Umbilical cord (tissue), 2 donors: Measurements from ENCODE around the gene SNX1. TPM values are rescaled to one million over a fixed set of nuclear protein-coding genes. Genes with fewer than 3 reads are reported as not detected.
A peak's percentile ranks its signal among the peaks of the same experiment; 100 is the strongest.

Source experiments
- DNase-seq: peaks from one replicate; pipeline ENCODE4 v3.0.0-alpha.2; 2015; ENCODE audit warnings: low spot score
- total RNA-seq: library from RNA; depleted of rRNA; stranded (reverse); fragments of >200 nt; gene quantifications from one replicate; pipeline ENCODE4 v1.2.3, GENCODE V29; 2014; ENCODE audit warnings: low replicate concordance; ENCODE audit not compliant: insufficient read depth

Gene SNX1
- total RNA-seq, 1 donor from 2014 or later = 45.0 TPM

DNA sequence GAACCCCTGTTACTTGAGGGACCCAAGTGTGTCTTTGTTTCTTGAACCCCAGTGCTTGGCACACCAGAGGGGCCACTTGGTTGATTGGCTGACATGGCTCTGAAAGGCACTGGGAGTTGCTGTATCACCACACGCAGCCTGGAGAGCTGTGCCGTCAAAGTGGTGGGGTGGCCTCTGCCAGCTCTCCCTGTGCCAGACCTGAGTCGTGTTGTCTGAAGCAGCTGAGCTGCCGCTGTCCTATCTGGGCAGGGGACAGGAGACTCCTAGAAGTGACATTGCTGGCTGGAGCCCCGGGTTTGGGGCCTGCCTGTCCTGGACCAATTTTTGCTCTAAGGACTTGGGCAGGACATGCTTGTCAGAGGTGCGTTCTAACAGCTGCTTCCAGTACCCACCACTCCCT is 50.3 kb downstream of the SNX1 start:
- no peak for DNase-seq

DNA sequence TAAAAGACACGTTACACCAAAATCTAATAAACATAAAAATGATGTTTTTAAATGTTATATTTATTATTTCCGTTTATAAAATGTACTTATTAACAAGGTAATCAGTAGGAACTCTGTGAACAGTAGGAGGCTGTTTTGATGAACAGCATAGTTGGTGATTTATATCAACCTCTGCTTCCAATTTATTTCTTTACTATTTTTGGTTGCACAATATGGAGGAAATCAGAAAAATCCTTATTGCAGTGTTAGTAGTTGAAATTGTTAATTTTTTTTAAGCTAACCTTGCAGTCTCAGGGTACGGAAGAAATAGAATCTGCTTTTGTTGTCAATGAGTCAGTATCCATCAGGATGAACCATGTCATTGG is 50.7 kb downstream of the SNX1 start:
- no peak for DNase-seq

DNA sequence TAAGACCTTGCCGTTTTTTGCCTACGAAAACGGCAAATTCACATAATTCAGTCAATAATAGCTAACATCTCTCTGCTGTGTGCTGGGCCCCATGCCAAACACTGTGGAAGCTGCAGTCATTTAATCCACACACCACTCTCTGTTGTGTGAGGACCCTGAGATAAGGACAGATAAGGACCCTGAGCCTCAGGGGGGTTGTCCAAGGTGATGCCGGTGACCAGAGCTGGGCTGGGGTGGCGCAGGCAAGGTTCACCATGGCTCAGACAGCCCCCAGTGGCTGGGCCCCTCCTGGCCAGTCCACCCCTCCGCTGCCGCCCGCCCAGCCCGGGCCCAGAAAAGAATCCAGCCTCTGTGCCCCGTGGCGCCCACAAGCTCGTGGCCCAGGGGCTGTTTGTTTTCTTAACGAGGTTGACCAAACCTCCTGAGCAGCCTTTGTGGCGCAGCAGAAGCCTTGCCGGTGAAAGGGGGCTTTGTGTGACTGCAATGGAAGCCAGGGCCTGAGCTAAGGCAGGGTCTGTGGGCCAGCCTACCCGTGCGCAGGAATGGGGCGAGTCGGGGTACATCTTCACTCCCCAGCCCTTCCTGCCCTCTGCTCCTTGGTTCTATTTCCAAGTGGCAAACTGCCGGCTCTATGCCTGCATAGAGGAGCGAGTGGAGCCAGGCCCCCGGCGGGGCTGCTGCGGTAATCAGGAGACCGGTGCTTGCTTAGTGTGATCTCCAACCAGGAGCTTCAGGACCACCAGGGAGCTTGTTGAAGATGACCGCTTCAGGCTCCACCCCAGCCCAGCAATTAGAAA is 51.3 kb downstream of the SNX1 start:
- no peak for DNase-seq

DNA sequence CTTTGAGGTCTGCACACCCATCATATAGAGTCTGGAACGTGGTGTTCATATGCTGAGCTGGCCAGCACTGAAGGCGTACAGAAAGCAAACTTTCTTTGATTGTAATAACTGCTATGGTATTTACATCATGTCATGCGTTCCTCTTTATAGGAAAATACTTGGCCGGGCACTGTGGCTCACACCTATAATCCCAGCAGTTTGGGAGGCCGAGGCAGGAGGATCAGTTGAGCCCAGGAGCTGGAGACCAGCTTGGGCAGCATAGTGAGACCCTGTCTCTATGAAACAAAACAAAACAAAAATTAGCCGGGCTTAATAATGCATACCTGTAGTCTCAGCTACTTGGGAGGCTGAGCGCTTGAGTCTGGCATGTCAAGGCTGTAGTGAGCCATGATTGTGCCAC is 52.4 kb downstream of the SNX1 start:
- no peak for DNase-seq

DNA sequence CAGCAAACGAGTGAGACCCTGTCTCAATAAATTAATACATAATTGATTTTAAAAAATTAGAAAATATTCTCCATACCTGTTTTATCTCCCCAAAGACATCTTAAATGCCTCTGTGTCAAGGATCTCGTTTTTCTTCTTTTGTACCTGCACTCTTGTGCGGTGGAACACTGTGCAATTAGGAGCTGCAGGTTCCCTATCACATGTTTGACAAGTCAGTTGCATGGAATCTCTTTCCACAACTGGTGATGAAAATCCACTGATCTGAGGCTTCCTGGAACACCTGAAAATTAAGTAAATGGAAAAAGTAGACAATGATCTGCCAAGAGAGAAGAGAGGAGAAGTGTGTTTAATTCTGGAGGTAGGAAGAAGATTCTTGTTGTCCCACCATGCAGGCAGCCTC is 52.8 kb downstream of the SNX1 start:
- DNase-seq = no peak

DNA sequence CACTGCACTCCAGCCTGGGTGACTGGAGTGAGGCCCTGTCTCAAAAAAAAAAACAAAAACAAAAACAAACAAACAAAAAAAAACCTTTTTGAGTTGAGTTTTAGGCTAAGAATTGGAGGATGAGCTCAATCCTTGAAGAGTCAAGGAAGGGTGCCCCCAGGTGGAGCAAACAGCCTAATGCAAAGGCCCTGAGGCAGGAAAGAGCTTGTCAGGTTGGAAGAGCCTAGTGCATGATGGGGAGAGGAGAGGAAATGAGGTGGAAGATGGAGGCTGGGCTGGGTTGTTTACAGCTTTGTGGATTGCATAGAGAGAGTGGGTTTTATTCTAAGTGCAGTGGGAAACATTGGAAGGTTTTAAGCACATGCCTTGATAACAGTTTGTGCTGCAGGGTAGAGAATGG is 53.6 kb downstream of the SNX1 start:
- DNase-seq = no peak

DNA sequence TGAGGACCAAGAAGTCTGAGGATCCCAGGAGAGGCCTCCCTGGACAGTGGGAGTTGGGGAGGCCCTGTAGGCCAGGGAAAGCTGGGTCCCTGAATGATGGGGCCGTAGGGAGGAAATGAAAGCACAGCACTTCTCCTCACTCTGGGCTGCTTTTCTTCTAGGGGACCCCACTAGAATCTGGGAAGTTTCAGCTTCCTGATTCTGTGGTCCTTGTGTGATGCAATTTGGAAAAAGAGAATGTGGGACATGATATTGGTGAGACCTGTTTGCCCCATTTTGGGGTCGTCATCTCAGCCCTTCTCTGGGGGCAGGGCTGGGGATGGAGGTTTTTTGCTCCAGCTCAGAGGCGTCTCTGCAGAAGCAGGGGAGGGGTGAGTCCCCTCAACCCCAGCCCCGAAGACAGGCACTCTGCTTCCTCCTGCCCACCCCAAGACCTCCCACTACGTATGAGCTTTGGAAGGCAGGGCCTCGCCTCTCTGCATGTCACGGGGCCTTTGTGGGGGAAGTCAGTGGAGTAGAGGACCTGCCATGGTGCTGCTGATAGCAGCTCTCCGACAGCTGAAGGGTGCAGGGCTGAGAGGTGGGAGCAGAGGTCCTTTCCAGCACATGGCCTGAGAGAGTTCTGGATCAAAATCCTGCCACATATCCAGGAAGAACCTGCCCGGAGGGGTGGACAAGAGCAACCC is 54.3 kb downstream of the SNX1 start:
- DNase-seq = no peak

DNA sequence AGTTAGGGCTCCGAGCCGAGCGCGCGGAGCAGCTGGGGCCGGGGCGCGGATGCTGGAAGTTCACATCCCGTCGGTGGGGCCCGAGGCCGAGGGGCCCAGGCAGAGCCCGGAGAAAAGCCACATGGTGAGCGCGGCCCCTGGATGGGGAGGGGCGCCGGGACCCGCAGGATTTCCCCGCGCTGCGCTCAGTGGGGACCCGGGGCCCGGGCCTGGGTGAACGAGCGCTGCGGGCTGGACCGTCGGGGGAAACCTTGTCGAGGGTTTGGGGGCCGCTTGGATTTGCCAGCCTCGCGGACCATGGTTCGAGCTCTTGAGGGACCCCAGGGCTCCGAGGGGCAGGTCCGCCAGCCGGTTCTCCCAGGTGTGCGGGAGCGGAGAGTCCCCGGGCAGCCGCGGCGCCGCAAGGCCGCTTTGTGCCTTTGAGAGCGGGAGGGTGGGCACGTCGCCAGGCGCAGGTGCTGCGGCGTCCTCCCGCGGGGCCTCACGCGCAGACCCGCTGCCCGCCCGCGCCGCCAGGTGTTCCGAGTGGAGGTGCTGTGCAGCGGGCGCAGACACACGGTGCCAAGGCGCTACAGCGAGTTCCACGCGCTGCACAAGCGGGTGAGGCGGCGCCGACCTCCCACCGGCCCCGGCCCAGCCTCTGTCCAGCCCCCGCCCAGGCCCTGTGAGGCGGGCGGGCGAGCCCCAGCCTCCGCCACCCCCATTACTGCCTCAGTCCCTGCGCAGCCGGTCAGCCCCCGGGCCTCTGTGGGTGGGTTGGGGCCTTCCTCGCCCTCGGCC is 56.1 kb downstream of the SNX1 start, which contains the start of gene SNX22:
Gene SNX22 (plus strand): TSS at position 5 of the 780 bp plus-strand sequence. CDS start 45 bp downstream, at position 50.
- no peak for DNase-seq

DNA sequence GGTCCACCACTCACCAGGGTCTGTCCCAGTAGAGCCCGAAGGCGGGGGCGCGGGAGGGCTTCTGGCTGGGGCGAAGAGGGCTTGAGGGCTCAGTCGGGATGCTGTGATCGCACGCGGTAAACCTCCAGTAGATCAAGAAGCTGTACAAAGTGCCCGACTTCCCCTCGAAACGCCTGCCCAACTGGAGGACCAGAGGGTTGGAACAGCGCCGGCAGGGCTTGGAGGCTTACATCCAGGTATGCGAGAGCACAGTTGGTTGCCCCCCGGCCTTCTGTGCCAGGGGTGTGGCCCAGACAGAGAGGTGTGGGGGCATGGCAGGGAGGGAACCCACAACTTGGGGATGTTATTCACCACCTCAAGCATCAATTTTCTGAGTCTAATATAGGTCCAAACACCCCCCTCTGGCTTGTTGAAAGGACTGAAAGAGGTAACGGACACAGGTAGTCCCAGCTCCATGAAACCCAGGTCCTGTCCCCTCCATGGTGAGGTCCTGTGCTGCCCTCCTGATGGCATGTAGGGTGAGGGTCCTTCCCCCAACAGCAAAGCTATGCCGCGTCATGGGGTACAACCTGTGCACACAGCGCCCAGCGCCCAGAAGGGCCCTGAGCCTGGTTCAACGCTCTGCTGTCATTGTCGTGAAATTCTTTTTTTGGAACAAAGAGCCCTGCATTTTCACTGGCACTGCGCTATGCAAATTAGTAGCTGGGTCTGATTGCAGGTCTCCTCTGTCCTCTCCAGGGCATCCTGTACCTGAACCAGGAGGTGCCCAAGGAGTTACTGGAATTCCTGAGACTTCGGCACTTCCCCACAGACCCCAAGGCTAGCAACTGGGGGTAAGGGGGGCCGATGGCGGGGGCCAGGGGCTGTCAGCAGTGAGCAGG is 57.0 kb downstream of the SNX1 start:
- DNase-seq = no peak

DNA sequence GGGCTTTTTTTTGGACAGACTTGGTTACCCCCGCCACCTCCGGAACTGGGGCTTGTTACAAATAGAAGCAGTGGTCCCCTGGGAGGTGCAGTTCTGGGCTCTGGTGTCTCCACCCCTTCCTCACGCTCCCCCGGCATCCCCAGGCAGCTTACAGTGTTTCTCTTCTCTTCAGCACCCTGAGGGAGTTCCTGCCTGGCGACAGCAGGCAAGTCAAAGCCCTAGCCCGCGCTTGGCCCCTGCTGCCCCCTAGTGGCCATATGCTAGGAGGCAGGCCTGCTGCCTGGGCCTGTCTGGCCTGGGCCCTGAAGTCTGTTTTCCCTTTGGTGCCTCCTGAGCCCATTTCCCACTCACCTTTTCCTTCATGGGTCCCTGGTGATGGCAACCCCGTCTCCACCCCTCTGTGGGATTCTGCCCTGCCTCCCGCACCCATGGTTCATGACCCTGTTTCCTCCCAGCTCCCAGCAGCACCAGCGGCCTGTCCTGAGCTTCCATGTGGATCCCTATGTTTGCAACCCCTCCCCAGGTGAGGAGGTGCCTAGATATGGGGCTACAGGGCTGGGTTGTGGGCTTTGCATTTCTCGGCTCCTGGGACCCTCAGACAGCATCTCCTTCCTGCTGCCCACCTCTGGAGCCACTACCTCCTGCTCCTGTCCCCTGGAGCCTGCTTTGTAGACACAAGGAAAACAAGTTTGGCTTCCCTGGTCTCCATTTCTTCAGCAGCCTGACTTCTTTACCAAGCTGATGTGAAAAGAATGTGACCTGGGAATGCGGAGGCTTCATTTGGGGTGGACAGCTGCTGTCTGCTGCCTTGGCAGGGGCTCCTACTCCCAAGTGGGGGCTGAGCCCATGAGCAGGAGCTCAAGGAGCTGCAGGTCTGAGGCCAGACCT is 57.9 kb downstream of the SNX1 start:
- peak; percentile 88 for DNase-seq

DNA sequence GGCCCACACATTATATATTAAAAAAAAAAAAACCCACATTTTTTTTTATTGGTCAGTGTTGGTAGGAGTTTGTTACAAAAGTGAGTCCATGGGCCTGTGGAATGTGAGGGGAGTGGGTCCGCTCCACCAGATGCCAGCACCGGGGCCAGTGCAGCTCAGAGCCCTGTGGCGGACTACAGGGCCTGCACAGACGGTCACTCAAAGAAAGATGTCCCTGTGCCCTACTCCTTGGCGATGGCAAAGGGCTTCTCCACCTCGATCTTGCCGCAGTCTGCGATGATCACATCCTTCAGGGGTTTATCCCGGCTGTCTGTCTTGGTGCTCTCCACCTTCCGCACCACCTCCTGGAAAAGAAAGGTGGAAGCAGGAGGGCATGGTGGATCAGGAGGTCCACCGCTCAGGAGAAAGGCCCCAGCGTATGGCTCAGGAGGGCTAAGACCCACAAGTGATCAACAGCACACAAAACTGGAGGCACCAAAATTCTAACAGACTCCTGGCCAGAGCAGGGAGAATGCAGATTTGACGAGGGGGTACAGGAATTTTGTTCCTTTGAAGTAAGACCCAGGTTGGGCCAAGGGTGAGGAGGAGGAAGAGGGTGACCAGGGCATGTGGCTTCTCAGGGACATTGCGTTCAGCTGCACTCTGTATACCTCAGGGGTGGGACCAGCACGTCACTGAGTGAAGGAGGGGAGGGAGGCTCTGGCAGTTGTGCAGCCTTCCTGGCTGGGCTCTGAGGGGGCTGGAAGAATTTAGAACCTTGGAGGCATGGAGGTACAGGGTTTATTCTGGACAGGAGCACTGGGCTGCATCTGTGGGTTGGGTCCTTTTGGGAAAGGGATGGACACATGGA is 60.2 kb downstream of the SNX1 start:
- no peak for DNase-seq

DNA sequence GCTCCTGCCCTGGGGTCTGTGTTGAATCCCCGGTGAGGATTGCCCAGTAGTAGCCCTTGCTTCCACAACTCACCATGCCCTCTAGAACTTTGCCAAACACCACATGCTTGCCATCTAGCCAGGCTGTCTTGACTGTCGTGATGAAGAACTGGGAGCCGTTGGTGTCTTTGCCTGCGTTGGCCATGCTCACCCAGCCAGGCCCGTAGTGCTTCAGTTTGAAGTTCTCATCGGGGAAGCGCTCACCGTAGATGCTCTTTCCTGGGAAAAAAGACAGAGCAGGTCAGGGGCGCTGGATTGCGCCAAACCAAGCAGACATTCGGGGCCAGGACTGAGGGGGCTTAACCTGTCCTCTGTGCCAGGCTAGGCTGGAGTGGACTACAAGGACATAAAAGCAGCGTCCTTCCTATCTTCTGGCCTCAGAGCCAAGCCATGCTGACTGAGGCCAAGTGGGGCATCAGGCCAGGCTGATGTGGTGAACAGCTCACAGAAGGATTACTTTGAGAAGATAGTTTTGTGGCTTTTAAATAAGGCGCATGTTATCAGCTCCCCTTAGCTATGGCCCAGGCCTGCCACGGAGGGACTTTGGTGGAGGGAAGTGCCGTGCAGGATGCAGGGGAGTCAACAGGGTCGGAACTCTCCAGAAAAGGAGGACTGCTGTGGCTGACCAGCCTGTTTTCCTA is 61.0 kb downstream of the SNX1 start:
- DNase-seq = no peak

DNA sequence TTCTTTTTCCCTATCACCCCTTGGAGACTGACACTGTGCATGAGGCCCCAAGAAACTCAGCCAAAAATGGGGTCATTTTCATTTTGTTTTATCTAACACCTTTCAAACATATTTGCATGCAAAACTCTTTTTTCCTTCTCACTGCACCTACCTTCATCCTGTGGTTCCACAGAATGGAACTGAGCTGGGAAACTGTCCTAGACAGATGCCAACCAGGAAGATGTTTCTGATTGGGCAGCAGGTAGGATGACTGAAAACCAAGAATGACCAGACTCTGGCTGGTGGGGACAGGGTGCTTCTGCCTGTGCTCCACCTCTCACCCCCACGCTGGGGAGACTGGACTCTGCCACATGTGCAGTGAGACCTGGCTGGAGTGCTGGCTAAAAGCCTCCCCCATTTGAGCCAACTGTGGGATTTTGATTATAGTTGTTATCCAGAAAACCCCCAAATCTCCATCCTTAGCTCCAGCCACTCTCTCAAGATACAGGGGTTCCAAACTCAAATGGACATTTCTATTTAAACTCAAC is 61.9 kb downstream of the SNX1 start:
- no peak for DNase-seq

DNA sequence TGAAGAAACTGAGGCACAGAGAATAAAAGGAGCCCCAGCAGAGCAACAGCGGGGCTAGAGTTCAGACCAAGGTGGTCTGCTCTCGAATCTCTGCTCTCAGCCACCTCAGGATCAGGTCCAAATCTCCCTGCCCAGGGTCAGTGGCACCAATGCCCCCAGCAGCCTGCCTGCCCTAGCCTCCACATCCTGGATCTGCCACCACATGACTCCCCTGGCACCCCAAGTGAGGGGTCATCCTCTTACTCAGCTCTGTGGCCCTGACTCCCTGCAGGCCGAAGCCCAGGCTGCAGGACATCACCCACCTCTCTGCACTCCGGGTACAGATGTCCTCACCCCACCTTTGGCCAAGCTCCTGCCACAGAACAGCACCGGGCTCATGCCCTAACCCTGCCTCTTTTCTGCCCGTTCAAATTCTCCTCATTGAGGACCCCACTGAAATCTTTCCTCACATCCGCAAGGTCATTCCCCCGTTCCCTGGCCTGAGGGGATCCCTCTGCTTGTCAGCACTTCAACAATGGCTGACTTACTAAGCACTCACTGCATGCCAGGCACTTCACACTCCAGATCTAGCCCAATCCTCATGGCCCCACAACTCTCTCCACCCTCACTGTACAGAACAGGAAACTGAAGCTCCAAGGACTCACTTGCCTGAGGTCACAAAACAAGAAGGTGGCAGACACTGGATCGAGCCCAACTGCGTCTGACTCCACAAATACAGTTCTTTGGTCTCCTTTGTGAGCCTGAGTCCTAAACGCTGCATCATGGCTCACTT is 62.8 kb downstream of the SNX1 start:
- no peak for DNase-seq

DNA sequence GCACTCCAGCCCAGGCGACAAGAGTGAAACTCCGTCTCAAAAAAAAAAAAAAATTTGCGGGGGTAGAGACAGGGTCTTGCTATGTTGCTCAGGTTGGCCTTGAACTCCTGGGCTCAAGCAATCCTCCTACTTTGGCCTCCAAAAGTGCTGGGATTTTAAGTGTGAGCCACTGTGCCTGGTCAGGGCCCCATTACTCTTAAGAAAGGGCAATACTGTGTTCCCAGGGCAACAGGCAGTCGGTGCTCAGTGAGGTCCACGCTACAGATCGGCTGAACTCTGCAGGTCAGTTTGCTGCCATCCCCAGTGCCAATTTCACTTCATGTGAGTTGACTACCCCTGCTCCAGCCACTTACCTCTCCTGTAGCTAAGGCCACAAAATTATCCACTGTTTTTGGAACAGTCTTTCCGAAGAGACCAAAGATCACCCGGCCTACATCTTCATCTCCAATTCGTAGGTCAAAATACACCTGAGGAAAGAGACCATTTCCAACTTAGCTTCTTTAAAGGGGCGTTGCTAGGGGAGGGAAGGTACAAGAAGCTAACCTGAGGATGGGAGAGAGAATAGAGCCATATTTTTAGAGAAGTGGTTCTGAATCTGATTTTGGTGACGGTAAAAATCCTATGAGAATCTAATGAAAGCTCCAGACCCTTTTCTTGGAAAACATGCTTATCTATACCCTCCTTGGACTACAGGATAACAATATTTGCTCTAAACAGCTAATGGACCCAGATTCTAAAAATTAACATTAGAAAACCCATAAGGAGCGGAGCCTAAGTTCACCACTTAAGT is 66.1 kb downstream of the SNX1 start:
- DNase-seq = no peak

DNA sequence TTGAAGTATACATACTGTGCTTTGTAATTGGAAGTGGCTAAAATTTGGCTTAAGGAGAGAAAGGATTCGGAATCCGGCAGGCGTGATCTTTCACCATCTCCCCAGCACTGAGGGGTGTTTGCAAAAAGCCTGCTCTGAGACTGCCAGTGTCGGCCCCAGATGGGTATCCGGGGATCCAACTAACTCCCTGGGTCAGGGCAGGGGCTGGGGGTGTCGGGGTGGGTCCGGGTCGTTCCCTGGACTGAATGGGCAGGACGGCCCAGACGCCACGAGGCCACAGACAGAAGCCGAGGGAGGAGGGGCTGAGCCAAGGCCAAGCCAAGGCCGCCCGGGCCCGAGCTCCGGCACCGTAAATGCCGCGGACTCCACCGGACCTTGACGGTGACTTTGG is 66.7 kb downstream of the SNX1 start:
- DNase-seq = no peak
